MG63 (cell line): ENCODE results near the gene MYH14. TPM values are rescaled to one million over a fixed set of nuclear protein-coding genes. Genes with fewer than 3 reads are reported as not detected.

ENCODE experiments used
- DNase-seq: peaks from one replicate; pipeline ENCODE4 v3.0.0-alpha.2; 2020
- H3K27me3 ChIP-seq: fragments of 250-450 bp; sonication (Bioruptor Pico); 2 replicates; pipeline ENCODE4 v1.5.1; 2020; ENCODE audit warnings: mild to moderate bottlenecking, moderate library complexity
- H3K36me3 ChIP-seq: fragments of 250-450 bp; sonication (Bioruptor Pico); 2 replicates; pipeline ENCODE4 v1.5.1; 2020; ENCODE audit warnings: mild to moderate bottlenecking, moderate library complexity
- H3K4me3 ChIP-seq: fragments of 250-450 bp; sonication (Bioruptor Pico); 2 replicates; pipeline ENCODE4 v1.5.1; 2020; ENCODE audit warnings: mild to moderate bottlenecking, moderate library complexity
- H3K9me3 ChIP-seq: fragments of 250-450 bp; sonication (Bioruptor Pico); 2 replicates; pipeline ENCODE4 v1.5.1; 2020; ENCODE audit warnings: mild to moderate bottlenecking, moderate library complexity
- total RNA-seq: library from RNA; depleted of rRNA; stranded (reverse); fragments of >200 nt; shearing (Covaris generic); gene quantifications from 2 replicates; pipeline ENCODE4 v1.2.3, GENCODE V29; 2014; ENCODE audit warnings: low replicate concordance

Gene MYH14
- total RNA-seq, 1 experiment from 2014 or later: not detected

DNA sequence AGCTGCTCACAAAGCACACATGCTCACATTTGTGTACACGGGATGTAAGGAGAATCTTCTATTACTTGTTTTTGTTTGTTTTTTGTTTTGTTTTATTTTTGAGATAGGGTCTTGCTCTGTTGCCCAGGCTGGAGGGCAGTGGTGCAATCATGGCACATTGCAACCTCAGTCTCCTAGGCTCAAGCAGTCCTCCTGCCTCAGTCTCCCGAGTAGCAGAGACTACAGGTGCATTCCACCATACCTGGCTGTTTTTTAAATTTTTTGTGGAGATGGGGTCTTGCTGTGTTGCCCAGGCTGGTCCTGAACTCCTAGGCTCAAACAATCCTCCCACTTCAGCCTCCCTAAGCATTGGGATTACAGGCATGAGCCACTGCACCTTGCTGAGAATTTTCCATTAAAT, 83.9 kb downstream of the MYH14 start:
- no peaks in the 10 kb centered on the region for H3K36me3 ChIP-seq

DNA sequence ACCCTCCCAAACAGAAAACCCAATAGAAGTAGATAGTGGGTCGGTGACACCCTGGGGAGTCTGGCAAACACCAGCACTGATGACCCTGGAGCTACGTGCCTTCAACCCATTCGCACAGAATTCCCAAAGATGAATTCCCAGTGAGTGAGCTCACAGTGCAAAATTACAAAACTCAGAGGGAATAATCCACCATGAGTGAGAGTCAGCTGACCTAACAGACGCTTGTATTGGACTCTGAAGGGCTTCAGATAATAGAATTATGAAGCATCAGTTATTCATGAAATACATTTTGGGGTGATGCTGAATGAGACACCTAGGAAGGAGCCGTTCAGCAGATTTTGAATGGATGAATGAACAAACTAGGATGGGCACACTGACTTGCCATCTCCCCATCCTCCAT, 85.5 kb downstream of the MYH14 start:
- H3K9me3 ChIP-seq: peaks cover 21% of the 10 kb centered on the region
- DNase-seq: no peak
- H3K36me3 ChIP-seq: no peaks in the 10 kb centered on the region
- no peak overlapping the region for H3K4me3 ChIP-seq
- H3K27me3 ChIP-seq: peaks cover 4% of the 10 kb centered on the region; the same call in 1 of the 2 replicates

More for the DNA sequence above, 83.9 kb downstream of the MYH14 start:
- Histone ChIP-seq H3K27me3 (peaks cover 4% of the 10 kb centered on the region; the same call in 1 of the 2 replicates), H3K4me3 (no peak overlapping the region), H3K9me3 (peaks cover 21% of the 10 kb centered on the region)
- no peak for DNase-seq

DNA sequence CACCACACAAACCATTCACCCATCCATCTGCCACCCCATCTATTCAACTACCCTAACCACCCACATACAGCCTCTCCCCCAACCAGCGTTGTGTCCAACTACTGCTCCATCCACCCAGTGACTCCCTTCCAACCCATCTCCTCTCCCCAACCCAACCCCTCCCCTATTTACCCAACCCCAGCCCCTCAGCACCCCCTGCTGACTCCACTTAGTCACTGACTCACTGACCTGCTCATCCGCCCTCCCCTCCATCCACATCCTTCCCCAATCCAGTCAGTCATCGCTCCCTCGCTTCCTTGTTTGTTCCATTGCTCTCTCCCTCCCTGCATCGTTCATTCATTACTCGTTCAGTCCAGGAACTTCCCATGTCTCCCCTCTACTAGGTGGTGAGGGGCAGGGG, 86.6 kb downstream of the MYH14 start:
- DNase-seq: no peak
- Histone ChIP-seq H3K36me3 (no peaks in the 10 kb centered on the region), H3K9me3 (peaks cover 21% of the 10 kb centered on the region), H3K27me3 (peaks cover 4% of the 10 kb centered on the region; the same call in 1 of the 2 replicates), H3K4me3 (no peak overlapping the region)

DNA sequence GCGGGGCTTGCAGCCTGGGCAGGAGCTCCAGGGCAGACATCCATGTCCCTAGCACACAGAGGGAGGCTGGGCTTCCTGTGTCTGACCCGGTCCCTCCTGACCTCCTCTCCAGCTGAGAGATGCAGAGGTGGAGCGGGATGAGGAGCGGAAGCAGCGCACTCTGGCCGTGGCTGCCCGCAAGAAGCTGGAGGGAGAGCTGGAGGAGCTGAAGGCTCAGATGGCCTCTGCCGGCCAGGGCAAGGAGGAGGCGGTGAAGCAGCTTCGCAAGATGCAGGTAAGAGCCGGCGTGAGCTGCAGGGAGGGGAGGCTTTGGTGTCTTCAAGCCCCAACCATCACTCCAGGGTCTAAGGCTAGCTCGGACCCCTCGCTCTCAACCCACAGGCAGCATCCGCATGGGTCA, 87.4 kb downstream of the MYH14 start:
- Histone ChIP-seq H3K9me3 (peaks cover 15% of the 10 kb centered on the region), H3K27me3 (peaks cover 4% of the 10 kb centered on the region; the same call in 1 of the 2 replicates), H3K4me3 (no peak overlapping the region), H3K36me3 (no peaks in the 10 kb centered on the region)
- DNase-seq: no peak

DNA sequence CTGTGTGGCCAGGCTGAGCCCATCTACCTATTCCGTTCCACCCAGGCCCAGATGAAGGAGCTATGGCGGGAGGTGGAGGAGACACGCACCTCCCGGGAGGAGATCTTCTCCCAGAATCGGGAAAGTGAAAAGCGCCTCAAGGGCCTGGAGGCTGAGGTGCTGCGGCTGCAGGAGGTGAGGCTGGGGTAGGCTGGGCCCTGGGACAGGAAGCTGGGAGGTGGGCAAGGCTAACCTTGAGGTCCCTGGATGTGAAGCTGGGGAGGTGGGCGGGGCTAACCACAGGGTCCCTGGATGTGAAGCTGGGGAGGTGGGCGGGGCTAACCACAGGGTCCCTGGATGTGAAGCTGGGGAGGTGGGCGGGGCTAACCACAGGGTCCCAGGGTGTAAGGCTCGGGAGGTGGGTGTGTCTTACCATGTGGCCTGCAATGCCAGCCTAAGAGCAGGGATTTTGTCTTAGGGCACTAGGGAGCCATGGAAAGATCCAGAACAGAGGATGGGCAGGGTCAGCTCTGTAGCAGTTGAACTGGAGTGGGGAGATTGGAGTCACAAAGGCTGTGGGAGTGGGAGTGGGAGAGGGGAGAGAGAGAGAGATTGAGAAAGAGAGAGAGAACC, 88.9 kb downstream of the MYH14 start:
- no peaks in the 10 kb centered on the region for H3K36me3 ChIP-seq
- H3K9me3 ChIP-seq: peaks cover 6% of the 10 kb centered on the region; the same call in 1 of the 2 replicates
- no peak overlapping the region for H3K4me3 ChIP-seq
- no peak for DNase-seq
- peaks cover 4% of the 10 kb centered on the region; the same call in 1 of the 2 replicates for H3K27me3 ChIP-seq

DNA sequence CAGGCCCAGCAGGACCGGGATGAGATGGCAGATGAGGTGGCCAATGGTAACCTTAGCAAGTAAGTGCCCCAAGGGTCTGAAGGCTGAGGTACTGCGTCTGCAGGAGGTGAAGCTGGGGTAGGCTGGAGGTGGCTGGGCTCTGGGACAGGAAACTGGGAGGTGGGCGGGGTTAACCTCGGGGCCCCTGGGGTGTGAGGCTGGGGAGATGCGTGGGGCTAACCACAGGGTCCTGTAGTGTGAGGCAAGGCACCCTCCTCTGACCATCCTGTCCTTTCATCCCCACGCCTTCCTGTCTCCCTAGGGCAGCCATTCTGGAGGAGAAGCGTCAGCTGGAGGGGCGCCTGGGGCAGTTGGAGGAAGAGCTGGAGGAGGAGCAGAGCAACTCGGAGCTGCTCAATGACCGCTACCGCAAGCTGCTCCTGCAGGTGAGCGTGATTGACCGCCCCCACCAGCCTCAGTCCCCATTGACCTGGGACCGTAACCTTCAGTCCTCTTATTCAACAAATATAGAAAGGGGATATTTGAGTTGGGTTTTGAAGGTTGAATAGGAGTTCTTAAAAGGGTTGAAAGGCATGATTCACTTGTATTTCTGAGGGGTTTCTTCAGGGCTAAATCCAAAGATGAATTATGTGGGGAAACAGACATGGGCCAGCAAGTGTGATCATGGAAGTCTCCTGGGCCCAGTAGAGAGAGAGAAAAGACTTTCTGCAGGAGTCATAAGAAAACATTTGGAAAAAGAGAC, 90.0 kb downstream of the MYH14 start:
- Histone ChIP-seq H3K4me3 (no peak overlapping the region), H3K36me3 (no peaks in the 10 kb centered on the region), H3K9me3 (peaks cover 6% of the 10 kb centered on the region; the same call in 1 of the 2 replicates), H3K27me3 (no peaks in the 10 kb centered on the region; the same call in 1 of the 2 replicates)
- no peak for DNase-seq

DNA sequence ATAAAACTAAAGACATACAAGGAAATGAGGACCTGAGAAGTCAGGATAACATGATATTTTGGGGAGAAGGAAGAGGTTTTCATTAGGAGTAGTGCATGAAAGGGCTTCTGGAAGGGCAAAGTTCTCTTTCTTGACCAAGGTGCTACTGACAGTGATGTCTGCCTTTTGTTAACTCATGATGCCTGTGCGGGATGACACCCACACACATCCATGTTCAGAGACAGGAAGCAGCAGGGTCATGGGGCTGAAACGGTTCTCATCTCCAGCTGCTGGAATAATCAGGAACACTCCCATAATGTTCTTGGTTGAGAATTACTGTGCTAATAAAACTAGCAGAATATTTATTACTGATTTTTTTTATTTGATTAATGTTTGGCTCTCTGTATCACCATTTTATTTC, 96.6 kb downstream of the MYH14 start:
- no peak overlapping the region for H3K4me3 ChIP-seq
- DNase-seq: no peak
- H3K9me3 ChIP-seq: no peaks in the 10 kb centered on the region
- no peaks in the 10 kb centered on the region; the same call in 1 of the 2 replicates for H3K36me3 ChIP-seq
- H3K27me3 ChIP-seq: no peaks in the 10 kb centered on the region; the same call in none of the 2 replicates

DNA sequence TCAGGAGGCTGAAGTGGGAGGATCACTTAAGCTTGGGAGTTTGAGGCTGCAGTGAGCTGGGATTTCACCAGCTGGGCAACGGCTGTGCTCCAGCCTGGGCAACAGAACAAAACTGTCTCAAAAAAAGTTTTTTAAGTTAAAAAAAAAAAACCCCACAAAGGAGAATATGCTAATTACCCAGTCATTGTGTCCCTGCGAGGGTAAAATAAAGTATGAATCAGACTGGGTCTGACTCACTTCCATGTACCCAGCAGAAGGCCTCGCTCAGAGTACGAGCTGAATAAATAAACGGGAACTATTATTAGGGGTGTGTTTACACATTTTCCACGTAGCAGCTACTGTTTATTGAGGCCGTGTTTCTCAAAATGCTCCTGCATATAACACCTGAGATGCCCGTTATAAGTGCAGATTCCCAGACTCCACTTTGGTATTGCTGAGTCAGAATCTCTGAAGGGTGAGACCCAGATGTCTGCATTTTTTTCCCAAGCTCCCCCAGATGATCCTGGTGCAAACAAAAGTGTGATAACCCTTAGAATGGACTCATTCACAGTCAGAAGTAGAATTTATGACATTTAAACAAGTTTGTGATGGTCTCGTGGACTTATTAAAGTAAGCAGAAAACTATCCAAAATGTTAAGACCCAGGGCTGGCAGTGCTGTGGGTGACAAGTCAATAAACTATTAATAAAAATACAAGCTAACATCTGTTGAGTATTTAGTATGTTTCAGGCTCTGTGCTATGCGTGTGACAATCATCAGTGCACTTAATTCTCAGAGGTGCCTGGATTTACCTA, 97.6 kb downstream of the MYH14 start:
- Histone ChIP-seq H3K27me3 (no peaks in the 10 kb centered on the region; the same call in none of the 2 replicates), H3K4me3 (no peak overlapping the region), H3K36me3 (no peaks in the 10 kb centered on the region; the same call in 1 of the 2 replicates), H3K9me3 (no peaks in the 10 kb centered on the region)
- peak; percentile 64 for DNase-seq

DNA sequence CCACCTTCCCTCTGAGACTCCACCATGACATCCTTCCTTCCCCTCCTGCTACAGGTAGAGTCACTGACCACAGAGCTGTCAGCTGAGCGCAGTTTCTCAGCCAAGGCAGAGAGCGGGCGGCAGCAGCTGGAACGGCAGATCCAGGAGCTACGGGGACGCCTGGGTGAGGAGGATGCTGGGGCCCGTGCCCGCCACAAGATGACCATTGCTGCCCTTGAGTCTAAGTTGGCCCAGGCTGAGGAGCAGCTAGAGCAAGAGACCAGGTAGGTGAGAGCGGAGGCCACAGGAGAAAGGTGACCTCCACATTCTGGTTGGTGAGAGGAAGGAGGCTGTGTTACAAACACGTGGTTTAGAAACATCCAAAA, 98.2 kb downstream of the MYH14 start:
- DNase-seq: no peak
- H3K4me3 ChIP-seq: no peak overlapping the region
- H3K27me3 ChIP-seq: no peaks in the 10 kb centered on the region; the same call in none of the 2 replicates
- H3K36me3 ChIP-seq: no peaks in the 10 kb centered on the region; the same call in 1 of the 2 replicates
- H3K9me3 ChIP-seq: no peaks in the 10 kb centered on the region

DNA sequence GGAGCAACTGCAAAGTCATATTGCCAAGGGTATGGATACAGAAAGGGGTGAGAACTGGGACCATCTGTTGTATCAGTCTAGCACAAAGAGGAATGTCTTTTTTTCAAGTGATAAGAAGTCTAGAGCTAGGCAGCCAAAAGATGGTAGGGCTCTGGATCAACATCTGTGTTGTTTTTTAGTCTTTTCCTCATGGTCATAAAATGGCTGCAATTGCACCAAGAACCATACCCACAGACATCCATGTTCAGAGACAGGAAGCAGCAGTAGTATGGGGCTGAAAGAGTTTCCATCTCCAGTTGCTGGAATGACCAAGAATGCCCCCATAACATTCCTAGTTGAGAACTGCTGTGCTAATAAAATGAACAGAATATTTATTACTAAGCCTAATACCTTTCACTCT, 100.1 kb downstream of the MYH14 start:
- Histone ChIP-seq H3K27me3 (peaks cover 12% of the 10 kb centered on the region), H3K36me3 (no peaks in the 10 kb centered on the region; the same call in 1 of the 2 replicates), H3K4me3 (no peak overlapping the region), H3K9me3 (no peaks in the 10 kb centered on the region)
- no peak for DNase-seq

DNA sequence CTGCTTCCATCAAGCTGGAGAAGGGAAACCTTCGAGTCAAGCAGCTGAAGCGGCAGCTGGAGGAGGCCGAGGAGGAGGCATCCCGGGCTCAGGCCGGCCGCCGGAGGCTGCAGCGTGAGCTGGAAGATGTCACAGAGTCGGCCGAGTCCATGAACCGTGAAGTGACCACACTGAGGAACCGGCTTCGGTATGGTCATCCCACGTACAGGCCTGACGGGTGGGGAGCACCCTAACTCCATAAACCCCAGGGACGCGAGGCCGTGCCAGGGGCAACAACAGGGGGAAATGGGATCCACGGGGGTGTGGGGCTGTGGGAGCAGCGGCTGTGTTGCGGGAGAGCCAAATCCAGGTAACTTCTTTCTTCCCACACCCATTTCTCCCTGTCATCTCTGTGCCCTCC, 105.6 kb downstream of the MYH14 start:
- no peaks in the 10 kb centered on the region for H3K9me3 ChIP-seq
- DNase-seq: no peak
- H3K27me3 ChIP-seq: peaks cover 54% of the 10 kb centered on the region
- H3K36me3 ChIP-seq: no peaks in the 10 kb centered on the region
- no peak overlapping the region for H3K4me3 ChIP-seq

DNA sequence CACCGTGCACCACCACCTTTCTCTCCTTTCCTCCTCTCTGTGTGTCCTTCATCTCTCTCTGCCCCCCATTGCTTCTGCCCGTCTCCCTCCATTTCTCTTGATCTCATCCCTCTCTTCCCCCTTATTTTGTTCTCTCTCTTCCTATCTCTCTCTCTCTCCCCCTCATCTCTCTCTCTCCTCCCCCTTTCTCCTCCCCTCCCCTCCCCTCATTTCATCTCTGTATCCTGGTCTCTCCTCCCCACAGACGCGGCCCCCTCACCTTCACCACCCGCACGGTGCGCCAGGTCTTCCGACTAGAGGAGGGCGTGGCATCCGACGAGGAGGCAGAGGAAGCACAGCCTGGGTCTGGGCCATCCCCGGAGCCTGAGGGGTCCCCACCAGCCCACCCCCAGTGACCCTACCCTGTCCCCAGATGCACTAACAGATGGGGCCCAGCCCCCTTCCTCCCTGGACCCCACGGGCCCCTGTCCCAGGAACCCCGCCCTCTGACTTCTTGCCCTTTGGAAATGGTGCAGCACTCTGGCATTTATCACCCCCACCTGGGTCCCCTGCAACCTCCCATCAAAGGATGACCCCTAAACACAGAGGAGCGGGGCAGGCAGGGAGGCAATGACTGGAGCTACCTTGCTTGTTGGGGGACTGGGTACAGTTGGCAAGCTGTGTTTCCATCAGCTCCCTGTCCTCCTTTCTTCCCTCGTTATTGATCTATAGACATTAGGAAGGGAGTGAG, 106.1 kb downstream of the MYH14 start:
- Histone ChIP-seq H3K36me3 (no peaks in the 10 kb centered on the region), H3K9me3 (no peaks in the 10 kb centered on the region), H3K4me3 (no peak overlapping the region), H3K27me3 (peaks cover 57% of the 10 kb centered on the region)
- no peak for DNase-seq

DNA sequence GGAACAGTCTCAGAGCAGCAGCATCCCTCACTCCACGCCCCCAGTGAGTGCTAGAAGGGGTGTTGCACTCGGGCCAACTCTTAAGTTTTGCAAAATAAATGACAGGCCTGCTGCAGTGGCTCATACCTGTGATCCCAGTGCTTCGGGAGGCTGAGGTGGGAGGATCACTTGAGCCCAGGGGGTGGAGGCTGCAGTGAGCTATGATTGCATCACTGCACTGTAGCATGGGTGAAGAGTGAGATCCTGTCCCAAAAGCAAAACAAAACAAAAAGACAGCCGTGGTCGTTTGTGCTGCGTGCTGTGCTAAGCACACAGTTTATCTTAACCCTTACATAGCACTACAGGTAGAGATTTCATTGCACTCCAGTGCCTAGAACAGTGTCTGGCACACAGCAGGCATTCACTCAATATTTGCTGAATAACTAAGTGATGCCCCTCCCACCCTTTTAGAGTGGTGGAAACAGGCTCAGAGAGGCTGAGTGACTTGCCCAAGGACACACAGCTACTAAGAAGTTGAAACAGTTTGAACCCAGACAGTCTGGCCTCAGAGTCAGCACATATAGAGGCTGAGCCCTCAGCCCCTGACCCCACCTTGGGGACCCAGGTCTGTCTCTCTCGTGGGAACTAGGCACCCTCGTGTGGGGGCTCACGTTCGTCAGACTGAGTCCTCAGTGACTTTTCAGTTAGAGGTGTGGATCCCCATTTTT, 107.5 kb downstream of the MYH14 start:
- no peak for DNase-seq

DNA sequence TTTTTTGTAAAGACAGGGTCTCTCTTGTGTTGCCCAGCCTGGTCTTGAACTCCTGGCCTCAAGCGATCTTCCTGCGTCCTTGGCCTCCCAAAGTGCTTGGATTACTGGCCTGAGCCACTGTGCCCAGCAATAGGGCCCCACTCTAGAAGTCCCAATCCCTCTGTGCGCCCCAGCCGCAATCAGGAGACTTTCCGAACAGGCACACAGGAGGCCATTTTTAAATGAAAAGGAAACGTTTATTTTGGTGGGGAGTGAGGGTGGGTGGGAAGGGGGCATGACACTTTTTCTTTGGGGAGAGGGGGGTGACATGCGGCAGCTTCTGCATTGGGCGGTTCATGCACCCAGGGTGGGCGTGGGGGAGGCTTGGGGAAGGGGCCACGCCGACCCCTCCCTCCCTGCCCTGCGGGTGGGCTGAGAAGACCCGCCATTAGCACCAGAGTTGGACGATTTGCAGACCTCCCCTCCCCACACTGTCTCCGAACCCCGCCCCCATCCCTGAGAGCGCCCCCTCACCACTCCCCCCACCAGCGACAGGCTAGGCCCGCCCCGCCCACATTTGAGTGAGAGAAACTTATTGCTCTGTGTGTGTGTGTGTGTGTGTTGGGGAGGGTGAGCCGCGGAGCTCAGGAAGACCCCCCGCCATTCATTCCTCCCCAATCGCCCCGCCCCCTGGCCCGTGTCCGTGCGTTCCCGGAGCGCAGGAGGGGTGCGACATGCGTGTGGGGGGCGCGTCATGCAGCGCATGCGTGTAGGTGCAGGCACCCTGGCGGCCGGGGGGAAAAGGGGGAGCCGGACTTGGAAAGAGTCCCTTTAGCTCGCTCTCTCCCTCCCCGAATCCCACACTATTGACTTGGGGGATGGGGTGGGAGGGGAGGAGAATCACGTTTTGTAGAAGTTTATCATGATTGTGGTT, 108.6 kb downstream of the MYH14 start:
- DNase-seq: peak; percentile 43
- no peaks in the 10 kb centered on the region for H3K36me3 ChIP-seq
- H3K27me3 ChIP-seq: peaks cover 74% of the 10 kb centered on the region
- H3K4me3 ChIP-seq: no peak overlapping the region
- no peaks in the 10 kb centered on the region for H3K9me3 ChIP-seq

More for the DNA sequence above, 107.5 kb downstream of the MYH14 start:
- no peaks in the 10 kb centered on the region for H3K36me3 ChIP-seq
- no peaks in the 10 kb centered on the region for H3K9me3 ChIP-seq
- peaks cover 68% of the 10 kb centered on the region for H3K27me3 ChIP-seq
- no peak overlapping the region for H3K4me3 ChIP-seq
